Neural cell (in vitro differentiated cells): Measurements from ENCODE around the gene GET3. TPM values are rescaled to one million over a fixed set of nuclear protein-coding genes. Genes with fewer than 3 reads are reported as not detected.

Experiments used
- H2AFZ ChIP-seq: fragments of 200-600, 300-800 bp; sonication (generic), shearing (Covaris generic); 2 replicates; pipeline ENCODE4 v1.6.0; 2014; ENCODE audit warnings: low read depth, mild to moderate bottlenecking, antibody characterized with exemption, low read length, moderate library complexity
- H3F3A ChIP-seq: fragments of 200-600 bp; shearing (Covaris generic); 2 replicates; pipeline ENCODE4 v1.6.1; 2016; ENCODE audit warnings: mild to moderate bottlenecking, moderate library complexity, mixed read lengths, antibody characterized with exemption, low read length; ENCODE audit not compliant: insufficient read depth, poor library complexity, severe bottlenecking
- H3K27ac ChIP-seq: fragments of 200-600, 300-800 bp; sonication (generic), shearing (Covaris generic); 2 replicates; pipeline ENCODE4 v1.5.1; 2014; ENCODE audit warnings: mild to moderate bottlenecking, low read length, moderate library complexity
- H3K27me3 ChIP-seq: fragments of 300-800, 200-600 bp; sonication (generic), shearing (Covaris generic); 2 replicates; pipeline ENCODE4 v1.6.0; 2014; ENCODE audit warnings: mild to moderate bottlenecking, low read depth, low read length, moderate library complexity; ENCODE audit not compliant: insufficient read depth
- H3K36me3 ChIP-seq: fragments of 300-800, 200-600 bp; sonication (generic), shearing (Covaris generic); 2 replicates; pipeline ENCODE4 v1.5.1; 2014; ENCODE audit warnings: mild to moderate bottlenecking, antibody characterized with exemption, low read length, moderate library complexity; ENCODE audit not compliant: insufficient read depth
- H3K4me2 ChIP-seq: fragments of 300-800, 200-600 bp; sonication (generic), shearing (Covaris generic); 2 replicates; pipeline ENCODE4 v1.6.0; 2014; ENCODE audit warnings: mild to moderate bottlenecking, low read length
- H3K4me3 ChIP-seq: fragments of 300-800, 200-600 bp; sonication (generic), shearing (Covaris generic); 2 replicates; pipeline ENCODE4 v1.5.1; 2014; ENCODE audit warnings: mild to moderate bottlenecking, low read length, moderate library complexity
- H3K79me2 ChIP-seq: fragments of 200-600 bp; shearing (Covaris generic); replicated peaks from 2 replicates; pipeline ENCODE4 v1.6.0; 2014; ENCODE audit warnings: mild to moderate bottlenecking, low read length, moderate library complexity; ENCODE audit not compliant: insufficient read depth
- H3K9ac ChIP-seq: fragments of 300-800, 200-600 bp; sonication (generic), shearing (Covaris generic); 2 replicates; pipeline ENCODE4 v1.6.1; 2016; ENCODE audit warnings: mild to moderate bottlenecking, low read length, mixed read lengths
- H3K9me2 ChIP-seq: fragments of 200-600 bp; shearing (Covaris generic); 2 replicates; pipeline ENCODE4 v1.6.1; 2016; ENCODE audit warnings: mild to moderate bottlenecking, low read length, mixed read lengths; ENCODE audit not compliant: insufficient read depth
- H3K9me3 ChIP-seq: fragments of 200-600, 300-800 bp; sonication (generic), shearing (Covaris generic); 2 replicates; pipeline ENCODE4 v1.6.1; 2016; ENCODE audit warnings: mild to moderate bottlenecking, mixed run types, low read length, moderate library complexity, mixed read lengths
- H4K20me1 ChIP-seq: fragments of 200-600 bp; shearing (Covaris generic); 2 replicates; pipeline ENCODE4 v1.6.1; 2016; ENCODE audit warnings: mild to moderate bottlenecking, mixed run types; ENCODE audit not compliant: insufficient read depth
- CTCF ChIP-seq: fragments of 450-650 bp; IDR thresholded peaks from 2 replicates; pipeline ENCODE4 v1.5.1; 2014; ENCODE audit warnings: antibody characterized with exemption, mild to moderate bottlenecking, moderate library complexity; ENCODE audit not compliant: poor library complexity, severe bottlenecking
- EP300 ChIP-seq: fragments of 450-650 bp; conservative IDR thresholded peaks from 2 replicates; pipeline ENCODE4 v1.6.1; 2014; ENCODE audit warnings: antibody characterized with exemption, mild to moderate bottlenecking, moderate library complexity; ENCODE audit not compliant: poor library complexity, severe bottlenecking
- EZH2 ChIP-seq: fragments of 200-600, 300-800 bp; shearing (Covaris generic), sonication (generic); IDR thresholded peaks from 2 replicates; pipeline ENCODE4 v1.6.1; 2014; ENCODE audit warnings: antibody characterized with exemption, low read length, borderline replicate concordance, mild to moderate bottlenecking; ENCODE audit not compliant: insufficient read depth, poor library complexity, severe bottlenecking
- MXI1 ChIP-seq: fragments of 450-650 bp; conservative IDR thresholded peaks from 2 replicates; pipeline ENCODE4 v1.6.1; 2014; ENCODE audit warnings: antibody characterized with exemption, mild to moderate bottlenecking; ENCODE audit not compliant: poor library complexity, severe bottlenecking
- POLR2AphosphoS5 ChIP-seq: IDR thresholded peaks from 2 replicates; pipeline ENCODE4 v1.6.1; 2012
- RAD21 ChIP-seq: fragments of 450-650 bp; conservative IDR thresholded peaks from 2 replicates; pipeline ENCODE4 v1.6.1; 2014; ENCODE audit warnings: antibody characterized with exemption, mild to moderate bottlenecking, moderate library complexity
- REST ChIP-seq: IDR thresholded peaks from 2 replicates; pipeline ENCODE4 v1.6.1; 2012; ENCODE audit warnings: borderline replicate concordance
- SMC3 ChIP-seq: fragments of 450-650 bp; conservative IDR thresholded peaks from 2 replicates; pipeline ENCODE4 v1.6.1; 2014; ENCODE audit warnings: antibody characterized with exemption, mild to moderate bottlenecking, moderate library complexity; ENCODE audit not compliant: poor library complexity
- TAF1 ChIP-seq: IDR thresholded peaks from 2 replicates; pipeline ENCODE4 v1.6.1; 2012; ENCODE audit warnings: low read depth
- polyA plus RNA-seq: library from polyadenylated mRNA; depleted of rRNA; stranded (reverse); fragments of >200 nt; gene quantifications from 2 replicates; pipeline ENCODE4 v1.2.3, GENCODE V29; 2014

The GET3 gene
- polyA plus RNA-seq, 1 donor from 2014 or later = 89.6 TPM

GRCh38 chr19:12783849-12784393, 46.6 kb downstream of the GET3 start:
- H3K9ac ChIP-seq = peak overlapping the region; percentile 85
- no peaks in the 10 kb centered on the region for H3K27me3 ChIP-seq
- H3K4me2 ChIP-seq = no peak overlapping the region
- no peaks in the 10 kb centered on the region for H3K9me2 ChIP-seq
- no peak overlapping the region for H3K27ac ChIP-seq
- no peaks in the 10 kb centered on the region for H3F3A ChIP-seq
- H3K79me2 ChIP-seq = no peaks in the 10 kb centered on the region
- no peaks in the 10 kb centered on the region for H3K36me3 ChIP-seq
- H4K20me1 ChIP-seq = no peaks in the 10 kb centered on the region
- no peaks in the 10 kb centered on the region for H3K9me3 ChIP-seq
- H2AFZ ChIP-seq = no peak overlapping the region
- TF ChIP-seq REST = no peak
- no peak overlapping the region for H3K4me3 ChIP-seq

GRCh38 chr19:12784394-12784870, 47.1 kb downstream of the GET3 start:
- Histone ChIP-seq H4K20me1 (no peaks in the 10 kb centered on the region), H3K79me2 (no peaks in the 10 kb centered on the region), H3K27me3 (no peaks in the 10 kb centered on the region), H3K9ac (peak overlapping the region; percentile 9), H3F3A (no peaks in the 10 kb centered on the region), H3K36me3 (no peaks in the 10 kb centered on the region), H3K9me2 (no peaks in the 10 kb centered on the region), H2AFZ (no peak overlapping the region), H3K4me3 (no peak overlapping the region), H3K27ac (no peak overlapping the region), H3K9me3 (no peaks in the 10 kb centered on the region), H3K4me2 (no peak overlapping the region)
- no peak for TF ChIP-seq CTCF
- TF ChIP-seq MXI1 = no peak
- TF ChIP-seq EZH2 = no peak
- TF ChIP-seq TAF1 = no peak
- TF ChIP-seq REST = no peak
- no peak for TF ChIP-seq POLR2AphosphoS5
- TF ChIP-seq RAD21 = no peak
- no peak for TF ChIP-seq SMC3
- TF ChIP-seq EP300 = no peak
